ENCODE measurements around the gene MTNR1A.
A peak's percentile ranks its signal among the peaks of the same experiment; 100 is the strongest.

Gene MTNR1A

GRCh38 chr4:186554914-186555827 is at the start of gene MTNR1A:
MTNR1A (minus strand) TSS chr4:186555567; CDS start chr4:186555365, 202 bp downstream.
- no peaks in the 10 kb centered on the region for H3K36me3 ChIP-seq (ENCODE audit: insufficient read depth, low read length)
- H3K9ac ChIP-seq (ENCODE audit: low read depth, low read length) = peak within 1 kb of the TSS; percentile 61
- H3K9me3 ChIP-seq (ENCODE audit: control insufficient read depth, insufficient read depth, low read length) = no peaks in the 10 kb centered on the region
- H3K4me1 ChIP-seq (ENCODE audit: insufficient read depth, low read length) = no peaks in the 10 kb centered on the region

- Histone ChIP-seq H3K9ac (ENCODE audit: low read depth, low read length) (no peak overlapping the region), H3K9me3 (ENCODE audit: control insufficient read depth, insufficient read depth, low read length) (no peaks in the 10 kb centered on the region), H3K4me1 (ENCODE audit: insufficient read depth, low read length) (no peaks in the 10 kb centered on the region), H3K36me3 (ENCODE audit: insufficient read depth, low read length) (peaks cover 43% of the 10 kb centered on the region)
Observed at GRCh38 chr4:186604124-186604807, 48.9 kb upstream of the MTNR1A start.

GRCh38 chr4:186602978-186603377 is 47.6 kb upstream of the MTNR1A start:
- H3K9ac ChIP-seq (ENCODE audit: low read depth, low read length) = no peak overlapping the region
- H3K36me3 ChIP-seq (ENCODE audit: insufficient read depth, low read length) = peaks cover 34% of the 10 kb centered on the region
- H3K4me1 ChIP-seq (ENCODE audit: insufficient read depth, low read length) = no peaks in the 10 kb centered on the region
- no peaks in the 10 kb centered on the region for H3K9me3 ChIP-seq (ENCODE audit: control insufficient read depth, insufficient read depth, low read length)

- H3K36me3 ChIP-seq (ENCODE audit: insufficient read depth, low read length) = peaks cover 43% of the 10 kb centered on the region
- no peaks in the 10 kb centered on the region for H3K4me1 ChIP-seq (ENCODE audit: insufficient read depth, low read length)
- H3K9me3 ChIP-seq (ENCODE audit: control insufficient read depth, insufficient read depth, low read length) = no peaks in the 10 kb centered on the region
- no peak overlapping the region for H3K9ac ChIP-seq (ENCODE audit: low read depth, low read length)
Observed at GRCh38 chr4:186599483-186599882, 44.1 kb upstream of the MTNR1A start.

GRCh38 chr4:186598686-186599085 is 43.3 kb upstream of the MTNR1A start:
- H3K9ac ChIP-seq (ENCODE audit: low read depth, low read length) = no peak overlapping the region
- H3K36me3 ChIP-seq (ENCODE audit: insufficient read depth, low read length) = peaks cover 36% of the 10 kb centered on the region
- no peaks in the 10 kb centered on the region for H3K9me3 ChIP-seq (ENCODE audit: control insufficient read depth, insufficient read depth, low read length)
- no peaks in the 10 kb centered on the region for H3K4me1 ChIP-seq (ENCODE audit: insufficient read depth, low read length)

GRCh38 chr4:186596850-186597390 is 41.6 kb upstream of the MTNR1A start:
- H3K4me1 ChIP-seq (ENCODE audit: insufficient read depth, low read length) = no peaks in the 10 kb centered on the region
- H3K9me3 ChIP-seq (ENCODE audit: control insufficient read depth, insufficient read depth, low read length) = no peaks in the 10 kb centered on the region
- H3K36me3 ChIP-seq (ENCODE audit: insufficient read depth, low read length) = peaks cover 30% of the 10 kb centered on the region
- no peak overlapping the region for H3K9ac ChIP-seq (ENCODE audit: low read depth, low read length)

- peaks cover 33% of the 10 kb centered on the region for H3K36me3 ChIP-seq (ENCODE audit: insufficient read depth, low read length)
- no peaks in the 10 kb centered on the region for H3K9me3 ChIP-seq (ENCODE audit: control insufficient read depth, insufficient read depth, low read length)
- H3K9ac ChIP-seq (ENCODE audit: low read depth, low read length) = no peak overlapping the region
- H3K4me1 ChIP-seq (ENCODE audit: insufficient read depth, low read length) = no peaks in the 10 kb centered on the region
Observed at GRCh38 chr4:186596346-186596745, 41.0 kb upstream of the MTNR1A start.

GRCh38 chr4:186593587-186593973 is 38.2 kb upstream of the MTNR1A start:
- H3K36me3 ChIP-seq (ENCODE audit: insufficient read depth, low read length) = peaks cover 25% of the 10 kb centered on the region
- H3K4me1 ChIP-seq (ENCODE audit: insufficient read depth, low read length) = no peaks in the 10 kb centered on the region
- H3K9me3 ChIP-seq (ENCODE audit: control insufficient read depth, insufficient read depth, low read length) = no peaks in the 10 kb centered on the region
- H3K9ac ChIP-seq (ENCODE audit: low read depth, low read length) = no peak overlapping the region

GRCh38 chr4:186592966-186593586 is 37.7 kb upstream of the MTNR1A start:
- Histone ChIP-seq H3K9ac (ENCODE audit: low read depth, low read length) (no peak overlapping the region), H3K4me1 (ENCODE audit: insufficient read depth, low read length) (no peaks in the 10 kb centered on the region), H3K36me3 (ENCODE audit: insufficient read depth, low read length) (peaks cover 25% of the 10 kb centered on the region), H3K9me3 (ENCODE audit: control insufficient read depth, insufficient read depth, low read length) (no peaks in the 10 kb centered on the region)

- H3K4me1 ChIP-seq (ENCODE audit: insufficient read depth, low read length) = no peaks in the 10 kb centered on the region
- H3K9me3 ChIP-seq (ENCODE audit: control insufficient read depth, insufficient read depth, low read length) = no peaks in the 10 kb centered on the region
- peaks cover 23% of the 10 kb centered on the region for H3K36me3 ChIP-seq (ENCODE audit: insufficient read depth, low read length)
Observed at GRCh38 chr4:186592445-186592844, 37.1 kb upstream of the MTNR1A start.

GRCh38 chr4:186591651-186592050 is 36.3 kb upstream of the MTNR1A start:
- Histone ChIP-seq H3K9me3 (ENCODE audit: control insufficient read depth, insufficient read depth, low read length) (no peaks in the 10 kb centered on the region), H3K36me3 (ENCODE audit: insufficient read depth, low read length) (peaks cover 17% of the 10 kb centered on the region), H3K9ac (ENCODE audit: low read depth, low read length) (no peak overlapping the region), H3K4me1 (ENCODE audit: insufficient read depth, low read length) (no peaks in the 10 kb centered on the region)

More at GRCh38 chr4:186592445-186592844, 37.1 kb upstream of the MTNR1A start:
- H3K9ac ChIP-seq (ENCODE audit: low read depth, low read length) = no peak overlapping the region

GRCh38 chr4:186588503-186588902 is 33.1 kb upstream of the MTNR1A start:
- H3K36me3 ChIP-seq (ENCODE audit: insufficient read depth, low read length) = peaks cover 14% of the 10 kb centered on the region
- H3K9me3 ChIP-seq (ENCODE audit: control insufficient read depth, insufficient read depth, low read length) = no peaks in the 10 kb centered on the region; the same call in 1 of the 2 replicates
- H3K9ac ChIP-seq (ENCODE audit: low read depth, low read length) = no peak overlapping the region
- no peaks in the 10 kb centered on the region for H3K4me1 ChIP-seq (ENCODE audit: insufficient read depth, low read length)

GRCh38 chr4:186587416-186588018 is 32.1 kb upstream of the MTNR1A start:
- H3K9ac ChIP-seq (ENCODE audit: low read depth, low read length) = no peak overlapping the region
- H3K4me1 ChIP-seq (ENCODE audit: insufficient read depth, low read length) = no peaks in the 10 kb centered on the region
- peaks cover 14% of the 10 kb centered on the region for H3K36me3 ChIP-seq (ENCODE audit: insufficient read depth, low read length)
- peaks cover 5% of the 10 kb centered on the region for H3K9me3 ChIP-seq (ENCODE audit: control insufficient read depth, insufficient read depth, low read length)

GRCh38 chr4:186586205-186586604 is 30.8 kb upstream of the MTNR1A start:
- no peak overlapping the region for H3K9ac ChIP-seq (ENCODE audit: low read depth, low read length)
- no peaks in the 10 kb centered on the region for H3K4me1 ChIP-seq (ENCODE audit: insufficient read depth, low read length)
- peaks cover 5% of the 10 kb centered on the region for H3K9me3 ChIP-seq (ENCODE audit: control insufficient read depth, insufficient read depth, low read length)
- peaks cover 11% of the 10 kb centered on the region for H3K36me3 ChIP-seq (ENCODE audit: insufficient read depth, low read length)
